Naive thymus-derived CD4-positive, alpha-beta T cell (primary cell): Measurements from ENCODE around the gene IL1R1. TPM values are rescaled to one million over a fixed set of nuclear protein-coding genes. Genes with fewer than 3 reads are reported as not detected.

ENCODE experiments used
- ATAC-seq: fragments of 150-1000 bp; cut with Tn5 transposase; 2 replicates; pipeline ENCODE4 v1.10.0; 2021; ENCODE audit warnings: mild to moderate bottlenecking, moderate library complexity
- CTCF ChIA-PET: fragments of 350-600 bp; sonication (Branson Sonifier 250); formaldehyde crosslinking; loops from one replicate; lab custom pipeline; 2021; ENCODE audit warnings: antibody characterized with exemption; lab: Charles Lee
- POLR2A ChIA-PET: fragments of 350-600 bp; sonication (Branson Sonifier 250); formaldehyde crosslinking; loops from one replicate; lab custom pipeline; 2021; ENCODE audit warnings: antibody characterized with exemption, inconsistent platforms; lab: Charles Lee
- DNase-seq, 9 donors: peaks; one replicate each; pipeline versions ENCODE4 v3.0.0 to v3.0.0-alpha.2; 2020 to 2022; ENCODE audit warnings: mixed read lengths in 1 of 9
- H3K27ac ChIP-seq: one replicate; pipeline ENCODE4 v1.7.0; 2013; ENCODE audit warnings: mild to moderate bottlenecking, low read depth, low read length, moderate library complexity
- H3K27me3 ChIP-seq, 2 donors: one replicate each; pipeline ENCODE4 v1.7.0; 2013; ENCODE audit warnings: low read length in 2 of 2, mild to moderate bottlenecking in 2 of 2, moderate library complexity in 2 of 2; ENCODE audit not compliant: control insufficient read depth in 2 of 2, insufficient read depth in 2 of 2
- H3K36me3 ChIP-seq, 3 experiments: 1 replicate in 2 of 3; 2 replicates in 1 of 3; pipeline ENCODE4 v1.7.0; 2013; ENCODE audit warnings: low read length in 3 of 3, mild to moderate bottlenecking in 3 of 3, moderate library complexity in 1 of 3; ENCODE audit not compliant: insufficient read depth in 3 of 3, control insufficient read depth in 2 of 3
- H3K4me1 ChIP-seq, 2 donors: one replicate each; pipeline ENCODE4 v1.7.0; 2013; ENCODE audit warnings: low read length in 2 of 2, mild to moderate bottlenecking in 2 of 2, moderate library complexity in 1 of 2; ENCODE audit not compliant: control insufficient read depth in 2 of 2, insufficient read depth in 2 of 2
- H3K4me3 ChIP-seq: 2 replicates; pipeline ENCODE4 v1.7.0; 2013; ENCODE audit warnings: mild to moderate bottlenecking, low read length
- H3K9me3 ChIP-seq, 3 experiments: 1 replicate in 2 of 3; 2 replicates in 1 of 3; pipeline ENCODE4 v1.7.0; 2013; ENCODE audit warnings: low read length in 3 of 3; ENCODE audit not compliant: control insufficient read depth in 2 of 3
- H3K27ac Mint-ChIP-seq, 9 donors: one replicate each; pipeline ENCODE4 v1.8.0; 2020 to 2022; ENCODE audit warnings: mixed read lengths in 9 of 9, mild to moderate bottlenecking in 8 of 9, moderate library complexity in 5 of 9, inconsistent platforms in 2 of 9
- H3K27me3 Mint-ChIP-seq, 5 donors: one replicate each; pipeline ENCODE4 v1.8.0; 2021 to 2022; ENCODE audit warnings: mixed read lengths in 5 of 5, mild to moderate bottlenecking in 1 of 5
- H3K36me3 Mint-ChIP-seq, 5 donors: one replicate each; pipeline ENCODE4 v1.8.0; 2020 to 2022; ENCODE audit warnings: mixed read lengths in 5 of 5, mild to moderate bottlenecking in 3 of 5, inconsistent platforms in 1 of 5
- H3K4me1 Mint-ChIP-seq, 7 donors: one replicate each; pipeline ENCODE4 v1.8.0; 2020 to 2022; ENCODE audit warnings: mixed read lengths in 7 of 7, mild to moderate bottlenecking in 3 of 7, inconsistent platforms in 1 of 7
- H3K4me3 Mint-ChIP-seq, 10 donors: one replicate each; pipeline ENCODE4 v1.8.0; 2020 to 2022; ENCODE audit warnings: mild to moderate bottlenecking in 10 of 10, mixed read lengths in 10 of 10, moderate library complexity in 6 of 10, inconsistent platforms in 2 of 10
- H3K9me3 Mint-ChIP-seq, 11 donors: one replicate each; pipeline ENCODE4 v1.8.0; 2020 to 2022; ENCODE audit warnings: mixed read lengths in 11 of 11, mild to moderate bottlenecking in 4 of 11, inconsistent platforms in 1 of 11, moderate library complexity in 1 of 11
- intact Hi-C, 2 donors: fragments of 100-400 bp; cut with micrococcal nuclease; formaldehyde crosslinking; loops; one replicate each; pipeline ENCODE4 v1.15.1; 2023
- polyA plus RNA-seq, 2 donors: library from polyadenylated mRNA; unstranded; fragments of 300-500 nt; fragmentation: Illumina TruSeq; gene quantifications; one replicate each; pipeline ENCODE4 v1.2.3, GENCODE V29; 2021
- total RNA-seq, 6 experiments: library from RNA in 5 of 6; stranded (reverse) in 5 of 6; gene quantifications; 1 replicate in 5 of 6; 2 replicates in 1 of 6; pipeline ENCODE4 v1.2.3 and lab custom pipeline; 2021 to 2026

IL1R1 gene
- total and polyA plus RNA-seq, 7 experiments from 2014 or later = 0.17 to 1.5 (median 0.54) TPM; not detected in 2

DNA sequence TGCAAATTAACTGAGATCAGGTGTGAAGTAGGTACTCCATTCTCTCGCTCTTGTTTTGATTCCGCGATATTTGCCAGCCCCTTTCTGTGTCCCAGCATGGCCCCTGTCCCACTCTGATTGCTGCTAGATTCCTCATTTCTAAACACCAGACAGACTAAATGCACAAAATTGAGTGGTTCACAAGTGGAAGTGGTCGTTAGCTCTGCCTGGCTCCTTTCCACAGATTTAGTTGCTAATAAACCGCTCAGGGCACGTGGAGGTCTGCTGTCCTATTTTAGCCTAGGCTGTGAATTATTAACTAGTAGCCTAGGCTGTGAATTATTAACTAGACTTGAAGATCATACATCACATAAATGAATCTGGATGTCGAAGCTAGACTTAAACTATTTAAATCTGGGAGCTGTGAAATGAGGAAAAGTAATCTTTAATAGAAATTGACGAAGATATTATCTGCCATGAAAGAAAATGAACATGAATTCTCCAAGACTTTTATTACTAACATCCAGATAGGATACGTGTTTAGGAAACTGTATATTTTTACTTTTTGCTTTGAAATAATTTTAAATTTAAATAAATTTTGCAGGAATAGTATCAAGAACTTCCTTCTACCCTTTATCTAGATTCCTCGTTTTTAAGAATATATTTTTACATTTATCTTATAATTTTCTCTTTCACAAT, 48.0 kb downstream of the IL1R1 start:
- ChIA-PET POLR2A (no interaction called here), CTCF (interaction anchor here (1.3 kb wide), 1 partner anchor 50 kb away, joined by 4 read pairs; no protein-coding TSS in a partner anchor)
- Histone ChIP-seq H3K4me3 (no peak overlapping the region), H3K27ac (no peak overlapping the region), H3K36me3 (no peaks in the 10 kb centered on the region), H3K27me3 (no peaks in the 10 kb centered on the region), H3K4me1 (no peaks in the 10 kb centered on the region), H3K9me3 (no peaks in the 10 kb centered on the region)
- no peak overlapping the region for H3K27ac Mint-ChIP-seq
- ATAC-seq = no peak
- DNase-seq = no peak
- H3K36me3 Mint-ChIP-seq = peaks cover 0 to 4% (median 0%) of the 10 kb centered on the region in 5 donors
- H3K4me3 Mint-ChIP-seq = no peak overlapping the region
- no peaks in the 10 kb centered on the region for H3K9me3 Mint-ChIP-seq
- peaks cover 4 to 13% (median 6%) of the 10 kb centered on the region in 7 donors for H3K4me1 Mint-ChIP-seq
- H3K27me3 Mint-ChIP-seq = peaks cover 11 to 37% (median 27%) of the 10 kb centered on the region in 5 donors
- intact Hi-C loops = no loop called here

DNA sequence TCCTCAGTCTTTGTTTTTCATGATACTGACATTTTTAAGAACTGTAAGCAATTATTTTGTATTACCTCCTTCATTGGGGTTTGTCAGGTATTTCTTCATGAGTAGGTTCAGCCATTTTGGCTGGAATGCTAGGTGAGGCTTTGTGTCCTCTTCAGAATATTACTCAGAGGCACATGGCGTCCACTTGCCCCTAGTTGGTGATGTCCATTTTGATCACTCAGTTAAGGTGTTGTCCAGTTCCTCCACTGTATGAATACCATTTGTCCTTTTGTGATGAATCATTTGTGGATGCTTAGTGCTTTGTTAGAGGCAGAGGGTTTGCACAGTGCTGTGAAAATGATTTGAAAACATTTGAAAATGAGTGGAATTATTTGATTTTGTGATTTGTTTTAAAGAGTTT, 49.0 kb downstream of the IL1R1 start:
- H3K27ac ChIP-seq = no peak overlapping the region
- Mint-ChIP-seq H3K9me3 (peaks cover 0 to 2% (median 0%) of the 10 kb centered on the region in 11 donors), H3K27ac (no peak overlapping the region), H3K4me1 (peaks cover 4 to 8% (median 6%) of the 10 kb centered on the region in 7 donors), H3K36me3 (peaks cover 0 to 4% (median 0%) of the 10 kb centered on the region in 5 donors), H3K4me3 (no peak overlapping the region), H3K27me3 (peaks cover 14 to 37% (median 28%) of the 10 kb centered on the region in 5 donors)
- DNase-seq (no peak), ATAC-seq (no peak)
- no peaks in the 10 kb centered on the region for H3K9me3 ChIP-seq
- no peaks in the 10 kb centered on the region for H3K36me3 ChIP-seq
- no peaks in the 10 kb centered on the region for H3K27me3 ChIP-seq
- intact Hi-C loops = no loop called here
- H3K4me1 ChIP-seq = no peaks in the 10 kb centered on the region
- CTCF ChIA-PET = no interaction called here
- no peak overlapping the region for H3K4me3 ChIP-seq
- POLR2A ChIA-PET = no interaction called here

DNA sequence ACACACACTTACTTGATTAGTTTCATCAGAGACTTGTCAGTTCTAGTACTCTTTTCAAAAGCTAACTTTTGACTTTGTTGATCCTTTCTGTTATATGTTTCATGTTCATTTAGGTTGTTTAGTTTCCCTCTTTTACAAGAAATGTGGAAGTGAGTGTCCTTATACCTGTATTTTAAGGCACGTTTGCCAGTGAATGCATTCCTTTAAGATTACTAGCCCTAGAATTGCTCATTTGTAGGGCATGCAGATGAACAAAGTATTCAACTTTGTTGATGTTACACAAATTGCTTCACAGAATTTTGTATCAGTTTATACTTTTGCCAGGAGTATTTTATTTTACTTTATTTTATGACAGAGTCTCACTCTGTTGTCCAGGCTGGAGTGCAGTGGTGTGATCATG, 50.5 kb downstream of the IL1R1 start:
- CTCF ChIA-PET = no interaction called here
- Histone ChIP-seq H3K27ac (no peak overlapping the region), H3K4me1 (peaks cover 0 to 3% of the 10 kb centered on the region in 2 donors), H3K9me3 (no peaks in the 10 kb centered on the region), H3K36me3 (no peaks in the 10 kb centered on the region), H3K4me3 (no peak overlapping the region), H3K27me3 (no peaks in the 10 kb centered on the region)
- Mint-ChIP-seq H3K27ac (no peak overlapping the region), H3K9me3 (peaks cover 0 to 3% (median 0%) of the 10 kb centered on the region in 11 donors), H3K36me3 (peaks cover 0 to 4% (median 0%) of the 10 kb centered on the region in 5 donors), H3K4me1 (peaks cover 0 to 6% (median 2%) of the 10 kb centered on the region in 7 donors), H3K27me3 (peaks cover 18 to 39% (median 31%) of the 10 kb centered on the region in 5 donors), H3K4me3 (no peak overlapping the region)
- DNase-seq (no peak), ATAC-seq (no peak)
- intact Hi-C loops = no loop called here
- POLR2A ChIA-PET = no interaction called here

DNA sequence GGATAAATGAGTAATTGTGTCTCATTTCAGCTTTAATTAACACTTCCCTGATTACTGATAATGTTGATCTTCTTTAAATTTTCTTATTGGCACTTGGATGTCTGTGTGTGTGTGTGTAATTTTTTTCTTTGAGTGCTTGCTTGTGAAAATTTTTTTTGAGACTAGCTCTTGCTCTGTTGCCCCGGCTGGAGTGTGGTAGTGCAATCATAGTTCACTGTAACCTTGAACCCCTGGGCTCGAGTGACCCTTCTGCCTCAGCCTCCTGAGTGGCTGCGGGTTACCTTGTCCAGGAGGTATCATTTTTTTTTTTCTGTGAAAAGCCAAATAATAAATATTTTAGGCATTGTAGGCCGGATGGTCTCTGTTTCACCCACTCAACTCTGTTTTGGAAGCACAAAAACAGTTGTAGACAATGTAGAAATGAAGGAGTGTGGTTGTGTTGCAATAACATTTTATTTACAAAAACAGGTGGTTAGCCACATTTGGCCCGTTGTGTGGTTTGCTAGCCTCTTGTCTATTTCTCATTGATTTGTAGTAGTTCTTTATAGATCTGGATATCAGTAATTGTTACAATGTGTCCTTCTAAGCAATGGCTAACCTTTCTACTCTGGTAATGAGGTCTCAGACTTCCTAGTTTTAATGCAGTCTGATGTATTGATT, 52.2 kb downstream of the IL1R1 start:
- Histone ChIP-seq H3K27me3 (no peaks in the 10 kb centered on the region), H3K9me3 (no peaks in the 10 kb centered on the region), H3K4me3 (no peak overlapping the region), H3K27ac (no peak overlapping the region), H3K36me3 (no peaks in the 10 kb centered on the region), H3K4me1 (peaks cover 0 to 3% of the 10 kb centered on the region in 2 donors)
- Mint-ChIP-seq H3K4me1 (peaks cover 0 to 5% (median 3%) of the 10 kb centered on the region in 7 donors), H3K9me3 (peaks cover 0 to 3% (median 0%) of the 10 kb centered on the region in 11 donors), H3K27ac (no peak overlapping the region), H3K27me3 (peaks cover 11 to 39% (median 29%) of the 10 kb centered on the region in 5 donors), H3K36me3 (peaks cover 0 to 4% (median 0%) of the 10 kb centered on the region in 5 donors), H3K4me3 (no peak overlapping the region)
- POLR2A ChIA-PET = no interaction called here
- DNase-seq = no peak
- intact Hi-C loops = no loop called here
- CTCF ChIA-PET = no interaction called here
- no peak for ATAC-seq

DNA sequence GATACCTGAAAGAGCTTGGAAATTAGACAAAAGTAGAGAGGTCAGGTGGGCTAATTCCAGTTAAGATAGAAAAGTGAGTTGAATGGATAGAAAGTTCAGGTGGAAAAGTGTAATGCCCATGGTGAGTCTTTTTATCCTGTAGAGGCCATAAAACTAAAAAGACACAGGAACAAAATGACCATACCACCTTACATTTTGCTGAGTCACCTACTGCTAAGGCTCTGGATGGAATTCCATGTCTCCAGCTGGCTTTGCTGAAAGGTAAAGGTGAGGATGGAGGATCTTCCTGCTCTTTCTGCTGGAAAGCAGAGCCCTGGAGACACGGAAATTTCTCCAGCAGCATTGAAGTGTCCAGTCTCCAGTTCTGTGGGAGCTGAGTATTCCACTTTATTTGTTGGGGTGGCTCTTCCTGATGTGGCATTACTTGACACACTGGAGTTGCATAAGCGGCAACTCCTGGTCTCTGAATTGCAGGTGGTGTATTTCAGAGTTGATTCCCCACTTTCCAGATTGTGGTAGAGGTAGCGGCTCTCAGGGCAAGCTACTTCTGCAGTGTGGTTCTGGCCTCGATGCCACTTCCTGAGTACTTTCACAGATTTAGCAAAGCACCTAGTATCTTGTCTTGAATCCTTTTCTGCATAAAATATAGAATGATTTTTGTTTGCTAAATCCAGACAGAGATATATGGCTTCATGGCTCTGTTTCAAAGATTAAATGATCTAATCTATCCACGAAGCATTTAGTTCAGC, 55.0 kb downstream of the IL1R1 start:
- peaks cover 11 to 28% (median 20%) of the 10 kb centered on the region in 5 donors for H3K27me3 Mint-ChIP-seq
- no peak overlapping the region for H3K27ac Mint-ChIP-seq
- H3K4me1 ChIP-seq = peaks cover 0 to 3% of the 10 kb centered on the region in 2 donors
- CTCF ChIA-PET = no interaction called here
- H3K4me3 ChIP-seq = no peak overlapping the region
- H3K9me3 Mint-ChIP-seq = peaks cover 0 to 3% (median 0%) of the 10 kb centered on the region in 11 donors
- H3K27ac ChIP-seq = no peak overlapping the region
- H3K36me3 Mint-ChIP-seq = peaks cover 0 to 4% (median 0%) of the 10 kb centered on the region in 5 donors
- POLR2A ChIA-PET = no interaction called here
- no peaks in the 10 kb centered on the region for H3K36me3 ChIP-seq
- intact Hi-C loops = no loop called here
- peaks cover 0 to 5% (median 3%) of the 10 kb centered on the region in 7 donors for H3K4me1 Mint-ChIP-seq
- no peaks in the 10 kb centered on the region for H3K9me3 ChIP-seq
- ATAC-seq (no peak), DNase-seq (no peak)
- no peaks in the 10 kb centered on the region for H3K27me3 ChIP-seq
- H3K4me3 Mint-ChIP-seq = no peak overlapping the region

DNA sequence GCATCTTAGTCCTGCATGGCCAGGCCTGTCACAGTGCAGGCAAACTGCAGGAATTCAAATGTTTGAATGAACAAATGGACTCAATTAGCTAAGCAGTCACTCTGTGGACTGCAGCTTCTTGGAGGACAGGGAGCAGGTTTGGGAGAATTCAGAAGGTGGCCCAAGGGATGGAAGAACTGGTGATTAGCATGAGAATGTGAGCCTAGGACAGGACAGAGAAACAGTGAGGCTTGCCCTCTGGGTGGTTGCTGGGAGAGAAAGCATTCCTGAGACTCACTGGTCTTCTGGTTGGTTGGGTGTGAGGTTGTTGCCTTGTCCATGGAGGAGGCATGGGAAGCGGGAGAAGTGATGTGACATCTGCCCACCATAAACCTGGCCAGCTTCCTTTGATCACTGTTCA, 58.0 kb downstream of the IL1R1 start:
- ChIA-PET CTCF (interaction anchor here (0.9 kb wide), 1 partner anchor 34 kb away, joined by 4 read pairs; no protein-coding TSS in a partner anchor), POLR2A (no interaction called here)
- Mint-ChIP-seq H3K4me3 (no peak overlapping the region), H3K27ac (no peak overlapping the region), H3K27me3 (peaks cover 11 to 26% (median 14%) of the 10 kb centered on the region in 5 donors), H3K9me3 (peaks cover 0 to 10% (median 2%) of the 10 kb centered on the region in 11 donors), H3K4me1 (peaks cover 0 to 5% (median 3%) of the 10 kb centered on the region in 7 donors), H3K36me3 (peaks cover 0 to 4% (median 0%) of the 10 kb centered on the region in 5 donors)
- ATAC-seq = no peak
- no peaks in the 10 kb centered on the region for H3K36me3 ChIP-seq
- no peak for DNase-seq
- intact Hi-C loops = no loop called here
- H3K27me3 ChIP-seq = no peaks in the 10 kb centered on the region
- H3K4me1 ChIP-seq = peaks cover 0 to 3% of the 10 kb centered on the region in 2 donors
- H3K4me3 ChIP-seq = no peak overlapping the region
- H3K27ac ChIP-seq = no peak overlapping the region
- H3K9me3 ChIP-seq = no peaks in the 10 kb centered on the region
